IgD-negative memory B cell (primary cell): ENCODE data around the gene MED26. TPM values are rescaled to one million over a fixed set of nuclear protein-coding genes. Genes with fewer than 3 reads are reported as not detected.
A peak's percentile ranks its signal among the peaks of the same experiment; 100 is the strongest.

Source experiments
- H3K27ac Mint-ChIP-seq, 3 donors: one replicate each; pipeline ENCODE4 v1.8.0; 2020 to 2022; ENCODE audit warnings: mild to moderate bottlenecking in 3 of 3, mixed read lengths in 3 of 3, moderate library complexity in 1 of 3
- H3K27me3 Mint-ChIP-seq: one replicate; pipeline ENCODE4 v1.8.0; 2021; ENCODE audit warnings: mixed read lengths
- H3K36me3 Mint-ChIP-seq: one replicate; pipeline ENCODE4 v1.8.0; 2020; ENCODE audit warnings: mild to moderate bottlenecking, mixed read lengths
- H3K4me1 Mint-ChIP-seq, 3 donors: one replicate each; pipeline ENCODE4 v1.8.0; 2020 to 2022; ENCODE audit warnings: mixed read lengths in 3 of 3, mild to moderate bottlenecking in 1 of 3
- H3K4me3 Mint-ChIP-seq, 4 donors: one replicate each; pipeline ENCODE4 v1.8.0; 2020 to 2022; ENCODE audit warnings: mild to moderate bottlenecking in 4 of 4, mixed read lengths in 4 of 4, moderate library complexity in 3 of 4
- H3K9me3 Mint-ChIP-seq, 3 donors: one replicate each; pipeline ENCODE4 v1.8.0; 2020 to 2021; ENCODE audit warnings: mixed read lengths in 3 of 3, mild to moderate bottlenecking in 1 of 3
- polyA plus RNA-seq: library from polyadenylated mRNA; unstranded; fragments of 300-500 nt; fragmentation: Illumina TruSeq; gene quantifications from one replicate; pipeline ENCODE4 v1.2.3, GENCODE V29; 2021

Gene MED26
- polyA plus RNA-seq, 1 donor from 2014 or later, result 5.3 TPM

GRCh38 chr19:16585094-16585801 is 42.8 kb downstream of the MED26 start:
- H3K9me3 Mint-ChIP-seq, result no peaks in the 10 kb centered on the region
- H3K4me1 Mint-ChIP-seq, result peaks cover 34 to 53% (median 47%) of the 10 kb centered on the region in 3 donors
- H3K27ac Mint-ChIP-seq, result peak overlapping the region; percentile 98 to 99 (median 99)
- peak overlapping the region; percentile 94 to 100 (median 96) for H3K4me3 Mint-ChIP-seq
- peaks cover 1% of the 10 kb centered on the region for H3K27me3 Mint-ChIP-seq
- no peaks in the 10 kb centered on the region for H3K36me3 Mint-ChIP-seq

- Mint-ChIP-seq H3K36me3 (no peaks in the 10 kb centered on the region), H3K9me3 (no peaks in the 10 kb centered on the region), H3K4me1 (peaks cover 33 to 58% (median 46%) of the 10 kb centered on the region in 3 donors), H3K27me3 (peaks cover 1% of the 10 kb centered on the region), H3K27ac (peak overlapping the region; percentile 98 to 99 (median 99)), H3K4me3 (peak overlapping the region; percentile 94 to 100 (median 96))
Observed at GRCh38 chr19:16584248-16585093, 43.5 kb downstream of the MED26 start.

GRCh38 chr19:16582486-16583261 is 45.3 kb downstream of the MED26 start:
- Mint-ChIP-seq H3K27ac (peak overlapping the region; percentile 64 to 99 (median 98)), H3K36me3 (no peaks in the 10 kb centered on the region), H3K4me3 (peak overlapping the region in 2 of 4 donors; percentile 98 to 100), H3K4me1 (peaks cover 20 to 51% (median 37%) of the 10 kb centered on the region in 3 donors), H3K9me3 (no peaks in the 10 kb centered on the region), H3K27me3 (no peaks in the 10 kb centered on the region)

DNA sequence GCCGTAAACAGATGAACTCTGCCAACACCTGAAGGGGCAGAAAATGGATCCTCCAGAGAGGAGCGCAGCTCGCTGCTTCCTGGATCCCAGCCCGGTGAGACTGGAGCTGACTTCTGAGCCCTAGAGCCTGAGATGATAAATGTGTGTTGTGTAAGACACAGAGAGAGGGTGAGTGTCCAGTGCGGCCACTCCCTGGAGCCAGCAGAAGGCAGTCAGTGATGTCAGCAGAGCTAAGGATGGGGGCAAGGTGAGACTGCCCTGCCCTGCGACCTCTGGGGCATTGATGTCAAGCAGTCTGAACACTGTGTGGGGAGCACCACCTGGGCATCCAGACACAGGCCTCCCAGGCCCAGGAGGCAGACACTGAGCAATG is 46.0 kb downstream of the MED26 start:
- Mint-ChIP-seq H3K36me3 (no peaks in the 10 kb centered on the region), H3K27me3 (no peaks in the 10 kb centered on the region), H3K9me3 (no peaks in the 10 kb centered on the region), H3K27ac (peak overlapping the region; percentile 93 to 97 (median 96)), H3K4me1 (peaks cover 17 to 50% (median 32%) of the 10 kb centered on the region in 3 donors), H3K4me3 (peak overlapping the region in 3 of 4 donors; percentile 87 to 100 (median 89))

- no peaks in the 10 kb centered on the region for H3K27me3 Mint-ChIP-seq
- H3K27ac Mint-ChIP-seq, result peak overlapping the region; percentile 93 to 97 (median 96)
- H3K36me3 Mint-ChIP-seq, result no peaks in the 10 kb centered on the region
- H3K9me3 Mint-ChIP-seq, result no peaks in the 10 kb centered on the region
- H3K4me3 Mint-ChIP-seq, result peak overlapping the region; percentile 4 to 100 (median 88)
- H3K4me1 Mint-ChIP-seq, result peaks cover 17 to 49% (median 28%) of the 10 kb centered on the region in 3 donors
Observed at GRCh38 chr19:16581145-16581970, 46.6 kb downstream of the MED26 start.

GRCh38 chr19:16579381-16579780 is 48.6 kb downstream of the MED26 start:
- peaks cover 11 to 55% (median 28%) of the 10 kb centered on the region in 3 donors for H3K4me1 Mint-ChIP-seq
- peak overlapping the region in 2 of 4 donors; percentile 26 to 68 for H3K4me3 Mint-ChIP-seq
- peak overlapping the region in 2 of 3 donors; percentile 57 to 78 for H3K27ac Mint-ChIP-seq
- H3K9me3 Mint-ChIP-seq, result no peaks in the 10 kb centered on the region
- peaks cover 1% of the 10 kb centered on the region for H3K36me3 Mint-ChIP-seq
- H3K27me3 Mint-ChIP-seq, result no peaks in the 10 kb centered on the region

GRCh38 chr19:16577531-16577985 is 50.4 kb downstream of the MED26 start:
- Mint-ChIP-seq H3K9me3 (no peaks in the 10 kb centered on the region), H3K4me3 (peak overlapping the region in 1 of 4 donors; percentile 63), H3K4me1 (peaks cover 16 to 53% (median 31%) of the 10 kb centered on the region in 3 donors), H3K27ac (peak overlapping the region in 1 of 3 donors; percentile 69), H3K27me3 (no peaks in the 10 kb centered on the region), H3K36me3 (peaks cover 1% of the 10 kb centered on the region)

DNA sequence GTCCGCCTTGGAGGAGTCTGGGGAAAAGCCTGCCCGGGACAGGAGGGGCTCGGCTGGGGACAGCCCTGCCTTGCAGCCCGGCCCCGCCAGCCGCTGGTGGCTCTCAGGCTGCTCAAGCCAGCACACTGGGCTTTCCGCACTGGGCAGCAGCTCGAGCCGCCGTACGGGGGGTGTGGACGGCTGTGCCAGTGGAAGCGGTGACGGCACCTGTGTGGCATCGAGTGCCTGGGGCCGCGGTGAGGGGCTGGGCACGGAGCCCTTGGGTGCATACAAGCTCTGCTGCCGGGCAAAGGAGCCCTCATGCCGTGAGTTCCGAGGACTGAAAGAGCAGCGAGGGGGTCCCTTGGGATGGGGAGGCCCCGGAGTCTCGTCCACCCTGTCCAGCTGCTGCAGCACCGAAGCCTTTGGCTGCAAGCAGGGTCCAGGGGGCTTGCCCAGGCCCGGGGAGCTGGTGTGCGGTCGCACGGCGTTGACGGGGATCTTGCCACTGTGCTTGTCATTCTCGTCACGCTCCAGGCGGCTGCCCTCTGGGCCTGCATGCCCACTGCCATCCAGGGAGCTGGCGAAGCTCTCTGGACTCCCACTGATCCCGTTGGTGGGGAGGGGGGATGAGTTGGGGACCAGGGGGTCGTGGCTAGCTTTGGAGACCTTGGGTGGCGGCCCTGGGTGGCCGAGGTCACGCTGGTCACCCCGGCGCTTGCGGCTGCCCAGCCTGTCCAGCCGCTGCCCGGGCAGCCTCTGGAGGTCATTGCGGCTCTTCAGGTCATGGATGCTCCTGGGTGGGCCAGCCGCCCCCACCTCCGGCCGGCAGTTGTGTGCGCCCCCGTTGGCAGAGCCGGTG is 51.1 kb downstream of the MED26 start:
- H3K4me1 Mint-ChIP-seq, result peaks cover 14 to 47% (median 30%) of the 10 kb centered on the region in 3 donors

DNA sequence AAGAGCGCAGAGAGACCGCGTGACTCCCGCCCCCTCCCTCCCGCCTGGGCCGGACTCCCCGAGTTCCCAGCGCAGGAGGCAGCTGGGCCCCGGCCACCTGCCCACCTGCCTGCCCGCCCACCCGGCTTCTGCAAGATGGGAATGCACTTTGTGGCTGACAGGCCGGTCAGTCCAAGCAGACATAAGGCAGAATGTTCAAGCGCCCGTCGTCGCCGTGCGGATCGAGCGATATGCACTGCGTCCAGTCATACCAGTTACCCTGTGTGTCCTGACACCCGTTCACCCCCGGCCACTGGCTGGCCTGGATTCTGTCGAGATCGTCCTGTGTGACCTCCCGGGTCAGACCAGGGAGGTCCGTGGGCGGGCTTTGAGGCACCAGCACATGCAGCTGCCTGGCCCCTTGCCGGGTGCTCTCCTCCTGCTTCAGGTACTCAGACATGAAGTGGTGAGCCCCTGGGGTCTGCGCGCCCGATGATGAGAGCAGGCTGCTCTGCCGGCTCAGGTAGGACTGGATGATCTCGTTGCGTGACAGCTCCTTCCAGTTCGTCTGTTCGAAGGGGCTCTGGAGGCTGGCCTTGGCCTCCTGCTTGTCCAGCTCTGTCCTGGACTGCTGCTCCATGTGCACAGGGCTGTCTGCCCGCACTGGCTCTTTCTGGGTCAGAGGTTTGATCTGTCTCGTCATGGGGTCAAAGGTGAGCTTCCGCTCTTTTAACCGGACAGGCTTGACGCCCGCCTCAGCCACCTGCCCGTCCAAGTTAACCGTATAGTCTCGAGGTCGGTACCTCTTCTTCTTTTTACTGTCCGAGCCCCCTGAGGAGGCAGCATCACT is 51.9 kb downstream of the MED26 start:
- Mint-ChIP-seq H3K27ac (peak overlapping the region in 1 of 3 donors; percentile 86), H3K36me3 (peaks cover 1% of the 10 kb centered on the region), H3K27me3 (no peaks in the 10 kb centered on the region), H3K9me3 (no peaks in the 10 kb centered on the region), H3K4me1 (peaks cover 13 to 45% (median 32%) of the 10 kb centered on the region in 3 donors), H3K4me3 (peak overlapping the region in 1 of 4 donors; percentile 32)

More for the DNA sequence above, 51.1 kb downstream of the MED26 start:
- H3K9me3 Mint-ChIP-seq, result no peaks in the 10 kb centered on the region
- peak overlapping the region in 1 of 4 donors; percentile 32 for H3K4me3 Mint-ChIP-seq
- H3K27ac Mint-ChIP-seq, result no peak overlapping the region
- peaks cover 1% of the 10 kb centered on the region for H3K36me3 Mint-ChIP-seq
- no peaks in the 10 kb centered on the region for H3K27me3 Mint-ChIP-seq

GRCh38 chr19:16575282-16575681 is 52.7 kb downstream of the MED26 start:
- Mint-ChIP-seq H3K27me3 (no peaks in the 10 kb centered on the region), H3K4me1 (peaks cover 13 to 46% (median 36%) of the 10 kb centered on the region in 3 donors), H3K27ac (peak overlapping the region in 2 of 3 donors; percentile 81 to 86), H3K4me3 (peak overlapping the region in 1 of 4 donors; percentile 89), H3K36me3 (peaks cover 1% of the 10 kb centered on the region), H3K9me3 (no peaks in the 10 kb centered on the region)

- Mint-ChIP-seq H3K36me3 (peaks cover 1% of the 10 kb centered on the region), H3K4me3 (peak overlapping the region; percentile 62 to 98 (median 92)), H3K27ac (peak overlapping the region; percentile 46 to 81 (median 75)), H3K9me3 (no peaks in the 10 kb centered on the region), H3K27me3 (no peaks in the 10 kb centered on the region), H3K4me1 (peaks cover 13 to 36% (median 29%) of the 10 kb centered on the region in 3 donors)
Observed at GRCh38 chr19:16573925-16574324, 54.1 kb downstream of the MED26 start.

DNA sequence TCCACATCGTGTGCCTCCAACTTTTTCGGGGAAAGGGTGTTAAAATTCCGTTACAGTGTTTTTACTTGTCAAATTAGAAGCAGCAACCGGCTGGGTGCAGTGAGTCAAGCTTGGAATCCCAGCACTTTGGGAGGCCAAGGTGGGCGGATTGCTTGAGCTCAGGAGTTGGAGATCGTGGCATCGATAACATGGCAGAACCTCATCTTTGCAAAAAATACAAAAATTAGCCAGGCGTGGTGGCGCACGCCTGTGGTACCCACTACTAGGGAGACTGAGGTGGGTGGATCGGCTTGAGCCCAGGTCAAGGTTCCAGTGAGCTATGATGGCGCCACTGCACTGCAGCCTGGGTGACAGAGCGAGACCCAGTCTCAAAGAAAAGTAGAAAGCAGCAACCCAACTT is 54.7 kb downstream of the MED26 start:
- Mint-ChIP-seq H3K4me1 (peaks cover 13 to 33% (median 29%) of the 10 kb centered on the region in 3 donors), H3K36me3 (peaks cover 1% of the 10 kb centered on the region), H3K4me3 (peak overlapping the region; percentile 89 to 99 (median 97)), H3K27me3 (no peaks in the 10 kb centered on the region), H3K27ac (peak overlapping the region; percentile 81 to 98 (median 98)), H3K9me3 (no peaks in the 10 kb centered on the region)
